Measurements from ENCODE around the gene GPRIN3.

GPRIN3 gene

DNA sequence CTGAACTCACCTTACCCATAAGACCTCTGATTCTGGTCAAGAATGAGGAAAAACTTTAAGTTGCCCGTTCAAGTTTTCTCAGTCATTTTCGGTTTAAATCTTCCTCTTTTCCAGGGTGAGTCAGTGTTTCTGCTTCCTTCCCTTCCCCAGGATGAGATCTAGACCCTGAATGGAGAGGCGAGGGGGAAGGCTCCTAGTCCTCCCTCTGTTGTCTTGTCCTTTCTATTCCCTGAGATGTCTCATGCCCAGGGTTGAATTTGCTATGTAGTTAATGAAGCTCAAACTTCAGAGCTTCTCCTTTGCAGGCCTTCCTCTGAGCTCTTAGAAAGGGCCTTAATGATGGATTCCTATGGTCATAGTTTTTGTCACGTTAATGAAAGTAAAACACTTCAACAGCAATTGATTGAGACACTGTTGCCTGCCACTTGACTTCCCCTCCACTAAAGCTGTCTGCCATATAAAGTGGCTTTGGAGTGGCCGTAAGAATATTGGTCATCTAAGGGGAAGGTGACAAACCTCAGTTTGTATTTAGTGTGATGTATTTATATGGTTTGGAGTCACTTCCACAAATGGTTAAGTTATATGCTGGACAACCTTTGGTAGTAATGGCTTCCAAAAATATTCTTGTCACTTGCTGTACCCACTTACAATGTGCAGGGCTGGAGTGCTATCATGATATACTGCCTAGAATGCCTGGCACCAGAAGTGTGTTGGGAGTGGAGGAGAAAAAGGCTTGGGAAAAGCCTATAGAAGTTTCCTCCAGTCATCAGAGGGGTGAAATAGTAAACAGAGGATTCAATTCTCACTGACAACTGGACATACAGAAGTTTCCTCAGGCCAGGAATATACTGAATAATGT lies 24.3 kb upstream of the GPRIN3 start:
- Histone ChIP-seq H4K20me1 (ENCODE audit: insufficient read depth, low read length, poor library complexity, severe bottlenecking) (no peaks in the 10 kb centered on the region), H3K27me3 (ENCODE audit: insufficient read depth, low read length, poor library complexity, severe bottlenecking) (no peaks in the 10 kb centered on the region), H3K9ac (ENCODE audit: low read depth, low read length, poor library complexity, severe bottlenecking) (no peak overlapping the region), H3K4me3 (ENCODE audit: low read length, poor library complexity, severe bottlenecking) (no peak overlapping the region), H3K36me3 (ENCODE audit: insufficient read depth, low read length) (no peaks in the 10 kb centered on the region), H3K4me2 (ENCODE audit: low read depth, low read length, poor library complexity, severe bottlenecking) (no peak overlapping the region), H3K4me1 (ENCODE audit: insufficient read depth, low read length, poor library complexity, severe bottlenecking) (peaks cover 4% of the 10 kb centered on the region), H2AFZ (ENCODE audit: low read length) (0 out of 2 replicates have a peak overlapping the region, but pooled peaks have one; percentile 29), H3K79me2 (ENCODE audit: insufficient read depth, low read length) (no peaks in the 10 kb centered on the region), H3F3A (ENCODE audit: low read depth) (no peaks in the 10 kb centered on the region), H3K9me3 (ENCODE audit: insufficient read depth, low read depth, low read length) (no peaks in the 10 kb centered on the region), H3K9me2 (replicated peaks; ENCODE audit: low read depth, low read length) (no peaks in the 10 kb centered on the region)
- TF ChIP-seq, protein P1, sequence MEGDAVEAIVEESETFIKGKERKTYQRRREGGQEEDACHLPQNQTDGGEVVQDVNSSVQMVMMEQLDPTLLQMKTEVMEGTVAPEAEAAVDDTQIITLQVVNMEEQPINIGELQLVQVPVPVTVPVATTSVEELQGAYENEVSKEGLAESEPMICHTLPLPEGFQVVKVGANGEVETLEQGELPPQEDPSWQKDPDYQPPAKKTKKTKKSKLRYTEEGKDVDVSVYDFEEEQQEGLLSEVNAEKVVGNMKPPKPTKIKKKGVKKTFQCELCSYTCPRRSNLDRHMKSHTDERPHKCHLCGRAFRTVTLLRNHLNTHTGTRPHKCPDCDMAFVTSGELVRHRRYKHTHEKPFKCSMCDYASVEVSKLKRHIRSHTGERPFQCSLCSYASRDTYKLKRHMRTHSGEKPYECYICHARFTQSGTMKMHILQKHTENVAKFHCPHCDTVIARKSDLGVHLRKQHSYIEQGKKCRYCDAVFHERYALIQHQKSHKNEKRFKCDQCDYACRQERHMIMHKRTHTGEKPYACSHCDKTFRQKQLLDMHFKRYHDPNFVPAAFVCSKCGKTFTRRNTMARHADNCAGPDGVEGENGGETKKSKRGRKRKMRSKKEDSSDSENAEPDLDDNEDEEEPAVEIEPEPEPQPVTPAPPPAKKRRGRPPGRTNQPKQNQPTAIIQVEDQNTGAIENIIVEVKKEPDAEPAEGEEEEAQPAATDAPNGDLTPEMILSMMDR (conservative IDR thresholded peaks at IDR 0.05; ENCODE audit: low read length), result no peak
- TF ChIP-seq EZH2phosphoT487 (IDR thresholded peaks at IDR 0.05; ENCODE audit: borderline replicate concordance), result no peak

DNA sequence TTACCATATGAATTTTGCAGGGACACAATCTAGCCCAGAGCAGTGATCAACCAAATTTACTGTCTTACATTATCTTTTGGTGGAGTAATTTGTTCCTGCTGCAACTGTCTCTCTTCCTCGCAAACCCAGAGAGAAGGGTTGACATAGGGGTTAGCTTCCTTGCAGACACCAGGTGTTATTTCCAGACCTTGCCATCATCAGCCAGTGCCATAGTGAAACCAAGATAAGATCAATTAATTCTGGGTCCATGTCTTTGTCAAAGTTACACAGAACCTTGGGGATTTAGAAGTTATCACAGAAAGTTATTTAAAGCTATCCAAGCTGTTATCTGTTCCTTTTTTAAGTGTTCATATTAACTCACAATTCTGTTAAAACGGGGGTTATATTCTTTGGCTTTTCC lies 23.6 kb upstream of the GPRIN3 start:
- Histone ChIP-seq H2AFZ (ENCODE audit: low read length) (0 out of 2 replicates have a peak overlapping the region, but pooled peaks have one; percentile 1), H4K20me1 (ENCODE audit: insufficient read depth, low read length, poor library complexity, severe bottlenecking) (no peaks in the 10 kb centered on the region), H3F3A (ENCODE audit: low read depth) (no peaks in the 10 kb centered on the region), H3K36me3 (ENCODE audit: insufficient read depth, low read length) (no peaks in the 10 kb centered on the region), H3K9ac (ENCODE audit: low read depth, low read length, poor library complexity, severe bottlenecking) (no peak overlapping the region), H3K4me2 (ENCODE audit: low read depth, low read length, poor library complexity, severe bottlenecking) (no peak overlapping the region), H3K9me2 (replicated peaks; ENCODE audit: low read depth, low read length) (no peaks in the 10 kb centered on the region), H3K27me3 (ENCODE audit: insufficient read depth, low read length, poor library complexity, severe bottlenecking) (no peaks in the 10 kb centered on the region), H3K4me1 (ENCODE audit: insufficient read depth, low read length, poor library complexity, severe bottlenecking) (peaks cover 4% of the 10 kb centered on the region), H3K4me3 (ENCODE audit: low read length, poor library complexity, severe bottlenecking) (no peak overlapping the region), H3K79me2 (ENCODE audit: insufficient read depth, low read length) (no peaks in the 10 kb centered on the region), H3K9me3 (ENCODE audit: insufficient read depth, low read depth, low read length) (no peaks in the 10 kb centered on the region)
- TF ChIP-seq, protein P1 (conservative IDR thresholded peaks at IDR 0.05; ENCODE audit: low read length), result no peak
- TF ChIP-seq EZH2phosphoT487 (IDR thresholded peaks at IDR 0.05; ENCODE audit: borderline replicate concordance), result no peak

DNA sequence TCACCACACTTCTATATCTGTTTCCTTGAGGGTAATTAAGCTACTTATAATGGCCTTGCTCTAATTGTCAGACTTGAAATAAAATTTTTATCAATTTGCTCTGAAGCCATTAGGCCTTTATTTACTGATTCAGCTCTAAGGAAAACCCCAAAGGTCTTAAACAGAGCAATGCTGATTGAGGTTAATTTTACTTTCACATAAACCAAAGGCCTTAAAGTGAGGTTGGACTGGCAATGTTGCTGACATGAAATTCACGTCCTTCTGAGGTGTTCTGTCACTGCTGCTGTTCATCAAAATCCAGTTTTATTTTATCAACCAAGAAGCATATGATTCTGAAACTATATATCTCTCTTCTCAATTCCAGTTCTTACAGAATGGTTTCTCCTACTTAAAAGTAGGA lies 21.7 kb upstream of the GPRIN3 start:
- Histone ChIP-seq H4K20me1 (ENCODE audit: insufficient read depth, low read length, poor library complexity, severe bottlenecking) (no peaks in the 10 kb centered on the region), H3K4me1 (ENCODE audit: insufficient read depth, low read length, poor library complexity, severe bottlenecking) (peaks cover 4% of the 10 kb centered on the region), H3K27me3 (ENCODE audit: insufficient read depth, low read length, poor library complexity, severe bottlenecking) (no peaks in the 10 kb centered on the region), H3F3A (ENCODE audit: low read depth) (no peaks in the 10 kb centered on the region), H3K9me2 (replicated peaks; ENCODE audit: low read depth, low read length) (no peaks in the 10 kb centered on the region), H3K4me3 (ENCODE audit: low read length, poor library complexity, severe bottlenecking) (no peak overlapping the region), H3K79me2 (ENCODE audit: insufficient read depth, low read length) (no peaks in the 10 kb centered on the region), H2AFZ (ENCODE audit: low read length) (no peak overlapping the region), H3K9ac (ENCODE audit: low read depth, low read length, poor library complexity, severe bottlenecking) (no peak overlapping the region), H3K9me3 (ENCODE audit: insufficient read depth, low read depth, low read length) (no peaks in the 10 kb centered on the region), H3K36me3 (ENCODE audit: insufficient read depth, low read length) (no peaks in the 10 kb centered on the region), H3K4me2 (ENCODE audit: low read depth, low read length, poor library complexity, severe bottlenecking) (no peak overlapping the region)
- TF ChIP-seq EZH2phosphoT487 (IDR thresholded peaks at IDR 0.05; ENCODE audit: borderline replicate concordance), result no peak
- TF ChIP-seq, protein P1 (conservative IDR thresholded peaks at IDR 0.05; ENCODE audit: low read length), result no peak

All from Loucy (cell line).